Kidney (tissue), 14 donors: ENCODE data around the gene BRI3BP. TPM values are rescaled to one million over a fixed set of nuclear protein-coding genes. Genes with fewer than 3 reads are reported as not detected.

ENCODE experiments used
- DNase-seq, 5 donors: peaks; one replicate each; pipeline ENCODE4 v3.0.0-alpha.2; 2013 to 2020
- FAIRE-seq: peaks from 2 replicates; lab custom pipeline; 2012; peaks lifted over from hg19 to GRCh38; lab: Jason Lieb, UNC
- H3K27ac ChIP-seq, 2 donors: one replicate each; pipeline ENCODE4 v1.7.0; 2013; ENCODE audit warnings: low read depth in 2 of 2, low read length in 2 of 2, inconsistent platforms in 1 of 2
- H3K27me3 ChIP-seq: one replicate; pipeline ENCODE4 v1.7.1; 2013; ENCODE audit warnings: low read length, inconsistent platforms; ENCODE audit not compliant: control insufficient read depth, insufficient read depth
- H3K36me3 ChIP-seq, 3 donors: one replicate each; pipeline versions ENCODE4 v1.7.0 to v1.7.1; 2013; ENCODE audit warnings: low read length in 3 of 3, control low read depth in 1 of 3, inconsistent platforms in 1 of 3; ENCODE audit not compliant: insufficient read depth in 3 of 3, control insufficient read depth in 2 of 3
- H3K4me1 ChIP-seq, 3 donors: one replicate each; pipeline versions ENCODE4 v1.7.0 to v1.7.1; 2013; ENCODE audit warnings: low read length in 3 of 3, inconsistent platforms in 1 of 3, low read depth in 1 of 3; ENCODE audit not compliant: control insufficient read depth in 2 of 3, insufficient read depth in 2 of 3
- H3K4me3 ChIP-seq, 3 donors: one replicate each; pipeline versions ENCODE4 v1.7.0 to v1.8.1; 2013; ENCODE audit warnings: low read length in 3 of 3, control low read depth in 1 of 3, inconsistent platforms in 1 of 3
- H3K9ac ChIP-seq, 3 donors: one replicate each; pipeline versions ENCODE4 v1.7.0 to v1.7.1; 2013; ENCODE audit warnings: low read length in 3 of 3, control low read depth in 1 of 3, inconsistent platforms in 1 of 3
- H3K9me3 ChIP-seq, 3 donors: one replicate each; pipeline versions ENCODE4 v1.7.0 to v1.7.1; 2013; ENCODE audit warnings: low read length in 3 of 3, control low read depth in 1 of 3, inconsistent platforms in 1 of 3; ENCODE audit not compliant: control insufficient read depth in 2 of 3, insufficient read depth in 1 of 3
- intact Hi-C: fragments of 100-400 bp; cut with DNase I; formaldehyde crosslinking; loops from one replicate; pipeline ENCODE4 v1.11.1; 2022
- polyA plus RNA-seq: library from polyadenylated mRNA; stranded (reverse); fragments of 350-450 nt; fragmentation: Illumina TruSeq; extraction: RNeasy Lipid Tissue Mini Kit (QIAGEN cat#74804); gene quantifications from one replicate; pipeline ENCODE4 v1.2.3, GENCODE V29; 2014; ENCODE audit warnings: low read depth, low replicate concordance; ENCODE audit not compliant: insufficient read depth
- total RNA-seq: library from RNA; stranded (reverse); fragmentation: NEBNext Ultra II Directional; extraction: Animal tissue kit (Norgen Biotek cat#: 25700); gene quantifications from one replicate; pipeline ENCODE4 v1.2.1, GENCODE V29; 2021
- TF ChIP-seq, protein P1 (sequence below): IDR thresholded peaks from 3 replicates; pipeline ENCODE4 v1.5.1; 2012; ENCODE audit warnings: mild to moderate bottlenecking, moderate library complexity, borderline replicate concordance; ENCODE audit not compliant: insufficient read depth; ENCODE audit errors: extremely low read depth
- donor health status: control.
- donor health status: control.
- donor health status: control.
- donor health status: control.
- donor health status: control.
- donor health status: DM: yes; HTN: yes; CAD: no.
- donor health status: Normal renal cell carcinoma (clear cell type).

The BRI3BP gene
- total and polyA plus RNA-seq, 2 donors from 2014 or later = 6.8 to 8.8 TPM

DNA sequence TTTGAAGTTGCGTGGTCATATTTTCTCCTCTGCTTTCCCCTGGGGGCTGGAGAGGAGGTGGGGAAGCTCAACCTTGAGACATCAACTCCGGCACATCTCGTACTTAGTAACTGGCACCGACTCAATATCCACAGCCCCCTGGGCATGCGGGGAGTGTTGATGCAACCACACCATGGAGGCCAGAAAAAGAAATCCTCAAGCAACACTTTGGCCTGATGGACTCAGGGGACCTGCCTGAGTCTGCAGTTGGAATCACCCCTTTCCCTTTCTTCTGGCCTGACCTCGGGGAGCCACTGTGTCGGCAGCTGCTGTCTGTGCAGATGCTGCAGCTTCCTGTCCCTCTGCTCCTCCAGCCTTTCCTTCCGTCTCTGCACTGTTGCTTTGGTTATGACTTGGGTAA is 60.4 kb downstream of the BRI3BP start:
- H3K4me3 ChIP-seq = no peak overlapping the region
- FAIRE-seq (no peak), DNase-seq (no peak)
- no peaks in the 10 kb centered on the region for H3K36me3 ChIP-seq
- H3K27me3 ChIP-seq = no peaks in the 10 kb centered on the region
- H3K4me1 ChIP-seq = no peaks in the 10 kb centered on the region
- TF ChIP-seq, protein P1, sequence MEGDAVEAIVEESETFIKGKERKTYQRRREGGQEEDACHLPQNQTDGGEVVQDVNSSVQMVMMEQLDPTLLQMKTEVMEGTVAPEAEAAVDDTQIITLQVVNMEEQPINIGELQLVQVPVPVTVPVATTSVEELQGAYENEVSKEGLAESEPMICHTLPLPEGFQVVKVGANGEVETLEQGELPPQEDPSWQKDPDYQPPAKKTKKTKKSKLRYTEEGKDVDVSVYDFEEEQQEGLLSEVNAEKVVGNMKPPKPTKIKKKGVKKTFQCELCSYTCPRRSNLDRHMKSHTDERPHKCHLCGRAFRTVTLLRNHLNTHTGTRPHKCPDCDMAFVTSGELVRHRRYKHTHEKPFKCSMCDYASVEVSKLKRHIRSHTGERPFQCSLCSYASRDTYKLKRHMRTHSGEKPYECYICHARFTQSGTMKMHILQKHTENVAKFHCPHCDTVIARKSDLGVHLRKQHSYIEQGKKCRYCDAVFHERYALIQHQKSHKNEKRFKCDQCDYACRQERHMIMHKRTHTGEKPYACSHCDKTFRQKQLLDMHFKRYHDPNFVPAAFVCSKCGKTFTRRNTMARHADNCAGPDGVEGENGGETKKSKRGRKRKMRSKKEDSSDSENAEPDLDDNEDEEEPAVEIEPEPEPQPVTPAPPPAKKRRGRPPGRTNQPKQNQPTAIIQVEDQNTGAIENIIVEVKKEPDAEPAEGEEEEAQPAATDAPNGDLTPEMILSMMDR = no peak
- H3K27ac ChIP-seq = no peak overlapping the region
- H3K9me3 ChIP-seq = no peaks in the 10 kb centered on the region
- intact Hi-C loops = no loop called here
- H3K9ac ChIP-seq = no peak overlapping the region

DNA sequence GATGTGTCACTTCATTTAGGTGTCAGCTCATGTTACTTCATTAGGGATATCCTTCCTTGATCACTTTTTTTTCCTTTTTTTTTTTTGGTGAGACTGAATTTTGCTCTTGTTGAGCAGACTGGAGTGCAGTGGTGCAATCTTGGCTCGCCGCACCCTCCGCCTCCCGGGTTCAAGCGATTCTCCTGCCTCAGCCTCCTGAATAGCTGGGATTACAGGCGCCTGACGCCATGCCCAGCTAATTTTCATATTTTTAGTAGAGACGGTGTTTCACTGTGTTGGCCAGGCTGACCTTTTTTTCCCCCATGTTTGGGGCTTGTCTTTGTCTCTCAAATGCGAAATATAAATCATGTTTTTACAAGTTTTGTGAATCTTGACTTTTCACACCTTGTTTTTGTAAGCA is 62.1 kb downstream of the BRI3BP start:
- Histone ChIP-seq H3K36me3 (no peaks in the 10 kb centered on the region), H3K4me1 (no peaks in the 10 kb centered on the region), H3K27me3 (no peaks in the 10 kb centered on the region), H3K9me3 (no peaks in the 10 kb centered on the region), H3K4me3 (no peak overlapping the region), H3K9ac (no peak overlapping the region), H3K27ac (no peak overlapping the region)
- DNase-seq (no peak), FAIRE-seq (no peak)
- TF ChIP-seq, protein P1 = no peak
- intact Hi-C loops = no loop called here

DNA sequence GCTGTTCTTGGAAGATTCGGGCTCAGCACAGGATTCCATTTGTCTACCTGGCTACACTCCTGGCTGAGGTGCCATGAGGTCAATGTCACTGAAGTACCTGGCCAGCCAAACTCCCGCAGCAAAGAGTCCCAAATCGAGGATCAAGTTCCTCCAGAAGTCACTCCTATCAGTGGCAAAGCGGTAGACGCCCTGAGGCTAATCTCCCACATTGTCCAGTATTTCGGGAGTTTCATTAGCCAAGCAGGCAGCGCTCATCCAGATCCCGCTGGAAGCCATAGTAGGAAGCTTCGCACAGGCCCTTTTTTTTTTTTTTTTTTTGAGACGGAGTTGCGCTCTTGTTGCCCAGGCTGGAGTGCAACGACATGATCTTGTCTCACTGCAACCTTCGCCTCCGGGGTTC is 62.9 kb downstream of the BRI3BP start:
- Histone ChIP-seq H3K4me3 (no peak overlapping the region), H3K9ac (no peak overlapping the region), H3K27me3 (no peaks in the 10 kb centered on the region), H3K27ac (no peak overlapping the region), H3K9me3 (no peaks in the 10 kb centered on the region), H3K4me1 (no peaks in the 10 kb centered on the region), H3K36me3 (no peaks in the 10 kb centered on the region)
- DNase-seq (no peak), FAIRE-seq (no peak)
- TF ChIP-seq, protein P1 = no peak
- intact Hi-C loops = no loop called here

DNA sequence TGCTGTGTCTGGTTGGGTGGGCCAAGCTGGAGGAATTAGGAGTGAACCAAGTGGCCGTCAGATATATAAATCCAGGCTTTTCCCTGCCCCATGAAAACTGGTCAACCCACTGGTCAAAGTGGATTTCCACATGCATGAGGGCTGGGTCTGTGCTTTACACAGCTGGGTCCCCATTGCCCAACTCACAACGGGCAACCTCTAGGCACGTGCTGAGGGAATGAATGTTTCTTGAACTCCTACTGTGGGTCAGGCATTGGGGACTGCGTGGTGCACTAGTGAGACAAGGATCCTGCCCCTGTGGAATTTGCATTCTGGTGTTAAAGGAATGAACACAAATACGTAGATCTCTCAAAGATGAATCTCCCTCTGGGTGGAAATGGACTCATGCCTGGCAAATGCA is 64.3 kb downstream of the BRI3BP start:
- Histone ChIP-seq H3K27ac (no peak overlapping the region), H3K9ac (no peak overlapping the region), H3K27me3 (no peaks in the 10 kb centered on the region), H3K9me3 (no peaks in the 10 kb centered on the region), H3K4me3 (no peak overlapping the region), H3K36me3 (no peaks in the 10 kb centered on the region), H3K4me1 (no peaks in the 10 kb centered on the region)
- intact Hi-C loops = no loop called here
- TF ChIP-seq, protein P1 = no peak
- no peak for DNase-seq
- no peak for FAIRE-seq
